ENCODE results near the gene FBLN5. TPM values are rescaled to one million over a fixed set of nuclear protein-coding genes. Genes with fewer than 3 reads are reported as not detected.

The FBLN5 gene
- total and polyA plus RNA-seq, 2 experiments from 2014 or later, result 157 to 337 TPM

GRCh38 chr14:91858536-91859275 is 88.8 kb downstream of the FBLN5 start:
- peak; percentile 28 for DNase-seq (ENCODE audit: low spot score)
- no peaks in the 10 kb centered on the region for H4K20me1 ChIP-seq (ENCODE audit: insufficient read depth, poor library complexity, severe bottlenecking)
- H2AFZ ChIP-seq, result no peak overlapping the region
- H3K79me2 ChIP-seq, result no peaks in the 10 kb centered on the region
- no peaks in the 10 kb centered on the region for H3K27me3 ChIP-seq
- H3K9me3 ChIP-seq (ENCODE audit: low read depth), result no peaks in the 10 kb centered on the region
- H3K36me3 ChIP-seq (replicated peaks; ENCODE audit: insufficient read depth, low read depth), result no peaks in the 10 kb centered on the region
- no peak overlapping the region for H3K27ac ChIP-seq
- H3K4me1 ChIP-seq (ENCODE audit: insufficient read depth), result no peaks in the 10 kb centered on the region
- no peak overlapping the region for H3K4me2 ChIP-seq
- no peaks in the 10 kb centered on the region for H3K9me2 ChIP-seq (replicated peaks; ENCODE audit: insufficient read depth)
- TF ChIP-seq CTCF (IDR thresholded peaks at IDR 0.05; ENCODE audit: poor library complexity) (no peak), EZH2phosphoT487 (IDR thresholded peaks at IDR 0.05; ENCODE audit: low read depth, severe bottlenecking, unreplicated experiment) (no peak), EZH2 (IDR thresholded peaks at IDR 0.05; ENCODE audit: borderline replicate concordance) (no peak)
- no peak overlapping the region for H3K4me3 ChIP-seq
- WGBS (ENCODE audit: low lambda C conversion rate, missing lambda C conversion rate), result 27% methylated on average over 8 of the region's 8 CpGs

DNA sequence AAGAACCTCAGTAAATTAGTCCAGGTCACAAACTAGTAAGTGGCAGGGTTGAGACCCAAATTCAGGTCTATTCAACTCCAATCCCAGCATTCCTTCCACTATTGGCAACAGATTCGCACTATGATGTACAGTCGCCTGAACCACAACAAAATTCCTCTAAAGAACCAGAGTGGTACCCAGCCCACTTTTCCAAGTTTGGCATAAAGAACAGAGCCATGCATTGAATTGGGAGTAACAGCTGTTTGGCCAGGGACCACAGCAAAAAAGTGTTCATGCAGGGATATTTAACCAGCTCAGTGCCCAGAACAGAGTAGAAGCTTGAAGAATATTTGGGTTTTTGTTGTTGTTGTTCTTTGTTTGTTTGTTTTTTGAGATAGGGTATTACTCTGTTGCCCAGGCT is 89.9 kb downstream of the FBLN5 start:
- Histone ChIP-seq H3K36me3 (replicated peaks; ENCODE audit: insufficient read depth, low read depth) (no peaks in the 10 kb centered on the region), H3K4me3 (no peak overlapping the region), H3K4me1 (ENCODE audit: insufficient read depth) (no peaks in the 10 kb centered on the region), H3K79me2 (no peaks in the 10 kb centered on the region), H3K27ac (no peak overlapping the region), H4K20me1 (ENCODE audit: insufficient read depth, poor library complexity, severe bottlenecking) (no peaks in the 10 kb centered on the region), H2AFZ (no peak overlapping the region), H3K4me2 (no peak overlapping the region), H3K27me3 (no peaks in the 10 kb centered on the region), H3K9me2 (replicated peaks; ENCODE audit: insufficient read depth) (no peaks in the 10 kb centered on the region), H3K9me3 (ENCODE audit: low read depth) (no peaks in the 10 kb centered on the region)
- no peak for DNase-seq (ENCODE audit: low spot score)
- 97% methylated on average over 2 of the region's 2 CpGs for WGBS (ENCODE audit: low lambda C conversion rate, missing lambda C conversion rate)
- TF ChIP-seq EZH2phosphoT487 (IDR thresholded peaks at IDR 0.05; ENCODE audit: low read depth, severe bottlenecking, unreplicated experiment) (no peak), EZH2 (IDR thresholded peaks at IDR 0.05; ENCODE audit: borderline replicate concordance) (no peak), CTCF (IDR thresholded peaks at IDR 0.05; ENCODE audit: poor library complexity) (no peak)

DNA sequence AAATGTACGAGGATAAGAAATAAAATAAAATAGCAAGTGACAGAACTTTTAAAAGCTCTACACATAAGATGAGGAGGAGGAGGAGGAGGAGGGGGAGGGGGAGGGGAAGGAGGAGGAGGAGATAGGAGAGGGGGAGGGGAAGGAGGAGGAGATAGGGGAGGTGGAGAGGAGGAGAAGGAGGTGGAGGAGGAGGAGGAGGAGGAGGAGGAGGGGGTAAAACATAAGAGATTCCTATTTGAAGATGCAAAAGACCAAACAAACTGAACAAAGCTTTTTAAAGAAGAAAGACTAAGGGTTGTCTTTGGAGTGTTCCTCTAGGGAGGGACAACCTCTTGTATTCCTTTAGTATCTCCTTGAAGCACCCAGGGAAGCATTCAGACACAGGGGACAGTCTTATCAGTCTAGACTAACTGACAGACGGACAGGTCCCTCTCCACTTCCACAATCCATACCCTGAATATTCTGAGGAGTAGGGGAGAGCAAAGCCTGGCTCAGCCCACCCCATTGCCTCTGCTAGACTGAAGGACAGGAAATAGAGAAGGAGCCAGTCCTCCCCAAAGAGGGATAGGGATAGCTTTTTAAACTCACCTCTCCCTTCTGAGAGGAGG is 93.1 kb downstream of the FBLN5 start:
- H4K20me1 ChIP-seq (ENCODE audit: insufficient read depth, poor library complexity, severe bottlenecking), result no peaks in the 10 kb centered on the region
- WGBS (ENCODE audit: low lambda C conversion rate, missing lambda C conversion rate), result 72% methylated on average over 2 of the region's 2 CpGs
- no peak overlapping the region for H2AFZ ChIP-seq
- H3K4me1 ChIP-seq (ENCODE audit: insufficient read depth), result no peaks in the 10 kb centered on the region
- no peaks in the 10 kb centered on the region for H3K79me2 ChIP-seq
- no peak for DNase-seq (ENCODE audit: low spot score)
- no peaks in the 10 kb centered on the region for H3K9me2 ChIP-seq (replicated peaks; ENCODE audit: insufficient read depth)
- H3K27me3 ChIP-seq, result no peaks in the 10 kb centered on the region
- H3K4me3 ChIP-seq, result no peak overlapping the region
- H3K9me3 ChIP-seq (ENCODE audit: low read depth), result no peaks in the 10 kb centered on the region
- H3K4me2 ChIP-seq, result no peak overlapping the region
- no peak overlapping the region for H3K27ac ChIP-seq
- TF ChIP-seq CTCF (IDR thresholded peaks at IDR 0.05; ENCODE audit: poor library complexity), result no peak
- no peak for TF ChIP-seq EZH2 (IDR thresholded peaks at IDR 0.05; ENCODE audit: borderline replicate concordance)
- H3K36me3 ChIP-seq (replicated peaks; ENCODE audit: insufficient read depth, low read depth), result no peaks in the 10 kb centered on the region

Data from hepatocyte (in vitro differentiated cells).